ENCODE data around the gene OGFR. TPM values are rescaled to one million over a fixed set of nuclear protein-coding genes. Genes with fewer than 3 reads are reported as not detected.

The OGFR gene
- total RNA-seq, 1 experiment from 2014 or later: 31.0 TPM

GRCh38 chr20:62828511-62829230, 24.0 kb downstream of the OGFR start:
- no peaks in the 10 kb centered on the region for H3K9me3 Mint-ChIP-seq (ENCODE audit: unreplicated experiment)
- ChIA-PET CTCF (no interaction called here), POLR2A (interaction anchor here (0.6 kb wide), 1 partner anchor 23 kb away, joined by 3 read pairs; no protein-coding TSS in a partner anchor)
- no peaks in the 10 kb centered on the region for H3K36me3 Mint-ChIP-seq (ENCODE audit: insufficient read depth, unreplicated experiment)
- H3K27ac Mint-ChIP-seq (ENCODE audit: low read depth, unreplicated experiment): no peak overlapping the region
- no peak overlapping the region for H3K4me3 Mint-ChIP-seq (ENCODE audit: unreplicated experiment)
- BruUV-seq (replicated peaks): no TSS peak
- intact Hi-C loops (cut with micrococcal nuclease): no loop called here
- DNase-seq (ENCODE audit: unreplicated experiment): no peak
- H3K4me1 Mint-ChIP-seq (ENCODE audit: insufficient read depth, unreplicated experiment): peaks cover 14% of the 10 kb centered on the region
- TF ChIP-seq CTCF (IDR thresholded peaks at IDR 0.05; ENCODE audit: unreplicated experiment): no peak
- no peaks in the 10 kb centered on the region for H3K27me3 Mint-ChIP-seq (ENCODE audit: insufficient read depth, unreplicated experiment)

GRCh38 chr20:62829231-62830230, 24.9 kb downstream of the OGFR start:
- Mint-ChIP-seq H3K27me3 (ENCODE audit: insufficient read depth, unreplicated experiment) (no peaks in the 10 kb centered on the region), H3K36me3 (ENCODE audit: insufficient read depth, unreplicated experiment) (no peaks in the 10 kb centered on the region), H3K4me3 (ENCODE audit: unreplicated experiment) (no peak overlapping the region), H3K27ac (ENCODE audit: low read depth, unreplicated experiment) (no peak overlapping the region), H3K4me1 (ENCODE audit: insufficient read depth, unreplicated experiment) (peaks cover 14% of the 10 kb centered on the region), H3K9me3 (ENCODE audit: unreplicated experiment) (no peaks in the 10 kb centered on the region)
- intact Hi-C loops (cut with micrococcal nuclease): no loop called here
- no peak for DNase-seq (ENCODE audit: unreplicated experiment)
- CTCF ChIA-PET: no interaction called here
- TF ChIP-seq CTCF (IDR thresholded peaks at IDR 0.05; ENCODE audit: unreplicated experiment): no peak
- BruUV-seq (replicated peaks): no TSS peak
- POLR2A ChIA-PET: no interaction called here

- ChIA-PET CTCF (no interaction called here), POLR2A (no interaction called here)
- no peak overlapping the region for H3K4me3 Mint-ChIP-seq (ENCODE audit: unreplicated experiment)
- DNase-seq (ENCODE audit: unreplicated experiment): no peak
- peaks cover 14% of the 10 kb centered on the region for H3K4me1 Mint-ChIP-seq (ENCODE audit: insufficient read depth, unreplicated experiment)
- no peaks in the 10 kb centered on the region for H3K9me3 Mint-ChIP-seq (ENCODE audit: unreplicated experiment)
- BruUV-seq (replicated peaks): no TSS peak
- no peaks in the 10 kb centered on the region for H3K27me3 Mint-ChIP-seq (ENCODE audit: insufficient read depth, unreplicated experiment)
- TF ChIP-seq CTCF (IDR thresholded peaks at IDR 0.05; ENCODE audit: unreplicated experiment): no peak
- peaks cover 2% of the 10 kb centered on the region for H3K36me3 Mint-ChIP-seq (ENCODE audit: insufficient read depth, unreplicated experiment)
- intact Hi-C loops (cut with micrococcal nuclease): no loop called here
- H3K27ac Mint-ChIP-seq (ENCODE audit: low read depth, unreplicated experiment): no peak overlapping the region
Measured at GRCh38 chr20:62830251-62830650, 25.6 kb downstream of the OGFR start.

- DNase-seq (ENCODE audit: unreplicated experiment): no peak
- no peak for TF ChIP-seq CTCF (IDR thresholded peaks at IDR 0.05; ENCODE audit: unreplicated experiment)
- no TSS peak for BruUV-seq (replicated peaks)
- no peaks in the 10 kb centered on the region for H3K9me3 Mint-ChIP-seq (ENCODE audit: unreplicated experiment)
- no peak overlapping the region for H3K27ac Mint-ChIP-seq (ENCODE audit: low read depth, unreplicated experiment)
- ChIA-PET CTCF (no interaction called here), POLR2A (interaction anchor here (2.3 kb wide), 1 partner anchor 31 kb away, joined by 7 read pairs; the partner anchor contains the start of gene TCFL5)
- no peak overlapping the region for H3K4me3 Mint-ChIP-seq (ENCODE audit: unreplicated experiment)
- H3K4me1 Mint-ChIP-seq (ENCODE audit: insufficient read depth, unreplicated experiment): peaks cover 14% of the 10 kb centered on the region
- no peaks in the 10 kb centered on the region for H3K27me3 Mint-ChIP-seq (ENCODE audit: insufficient read depth, unreplicated experiment)
- intact Hi-C loops (cut with micrococcal nuclease): no loop called here
- peaks cover 5% of the 10 kb centered on the region for H3K36me3 Mint-ChIP-seq (ENCODE audit: insufficient read depth, unreplicated experiment)
Measured at GRCh38 chr20:62830821-62831220, 26.2 kb downstream of the OGFR start.
